ENCODE results near the gene LMBR1. TPM values are rescaled to one million over a fixed set of nuclear protein-coding genes. Genes with fewer than 3 reads are reported as not detected.

LMBR1 gene
- total RNA-seq, 1 donor from 2014 or later = 235 TPM

DNA sequence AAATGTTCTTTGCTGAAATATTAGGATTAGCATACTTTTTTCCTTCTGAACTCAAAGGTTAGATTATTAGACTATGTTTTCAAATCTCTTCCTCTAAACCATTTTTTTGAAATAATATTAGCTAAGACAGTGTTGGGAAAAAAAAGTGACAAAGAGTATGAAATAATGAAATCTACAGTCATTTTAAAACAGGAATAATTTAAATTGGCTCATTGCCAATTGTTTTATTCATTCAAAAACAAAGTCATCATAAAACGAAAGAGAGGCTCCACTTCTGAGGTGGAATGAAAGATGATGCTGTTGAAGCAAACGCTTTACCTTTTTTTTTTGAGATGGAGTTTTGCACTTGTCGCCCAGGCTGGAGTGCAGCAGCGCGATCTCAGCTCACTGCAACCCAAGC is 201.2 kb downstream of the LMBR1 start:
- DNase-seq = no peak

DNA sequence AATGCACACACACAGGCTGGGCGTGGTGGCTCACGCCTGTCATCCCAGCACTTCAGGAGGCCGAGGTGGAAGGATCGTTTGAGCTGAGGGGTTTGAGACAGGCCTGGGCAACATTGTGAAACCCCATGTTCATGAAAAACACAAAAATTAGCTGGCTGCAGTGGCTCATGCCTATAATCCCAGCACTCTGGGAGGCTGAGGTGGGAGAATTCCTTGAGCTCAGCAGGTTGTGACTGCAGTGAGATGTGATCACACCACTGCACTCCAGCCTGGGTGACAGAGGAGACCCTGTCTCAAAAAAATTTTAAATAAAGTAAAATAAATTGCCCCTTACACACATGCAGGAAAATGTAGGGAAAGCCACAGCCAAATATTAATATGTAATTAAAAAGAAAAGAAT is 208.3 kb downstream of the LMBR1 start:
- no peak for DNase-seq

- DNase-seq = no peak
These were observed 208.7 kb downstream of the LMBR1 start for GRCh38 chr7:156684251-156684650.

DNA sequence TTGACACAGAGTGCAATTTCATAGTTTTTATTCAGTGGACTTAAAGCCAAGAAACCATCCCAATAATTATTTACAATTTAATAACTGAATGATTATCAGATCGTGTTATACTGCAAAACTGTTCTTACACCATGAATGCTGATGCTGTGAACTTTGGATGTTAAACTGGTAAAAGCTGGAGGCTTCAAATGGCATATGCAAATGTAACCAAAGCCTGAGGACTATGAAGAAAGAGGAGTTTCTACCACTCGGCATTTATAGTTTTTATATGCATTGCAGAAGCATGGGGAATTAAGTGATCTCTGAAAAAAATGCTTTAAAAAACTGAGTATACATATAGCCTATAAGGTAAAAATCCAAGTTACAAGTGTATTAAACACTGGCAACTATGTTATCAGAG is 210.1 kb downstream of the LMBR1 start:
- DNase-seq = no peak

DNA sequence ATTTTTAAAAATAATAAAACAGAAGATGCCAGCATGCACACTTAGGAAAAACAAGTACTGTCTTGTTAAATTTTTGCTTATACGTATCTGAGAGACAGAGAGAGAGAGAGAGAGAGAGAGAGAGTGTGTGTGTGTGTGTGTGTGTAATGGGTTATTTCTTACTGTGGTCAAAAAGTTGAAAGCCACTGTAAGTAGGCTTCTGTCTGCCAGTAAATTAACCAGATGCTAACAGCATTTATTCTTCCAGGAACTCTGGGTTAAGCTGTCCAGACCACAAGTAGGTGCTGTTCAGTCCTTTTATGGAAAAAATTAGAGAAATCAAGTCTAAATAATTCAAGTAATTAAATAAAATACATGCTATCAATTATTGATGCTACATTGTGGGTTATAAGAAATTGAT is 212.7 kb downstream of the LMBR1 start:
- DNase-seq = no peak

DNA sequence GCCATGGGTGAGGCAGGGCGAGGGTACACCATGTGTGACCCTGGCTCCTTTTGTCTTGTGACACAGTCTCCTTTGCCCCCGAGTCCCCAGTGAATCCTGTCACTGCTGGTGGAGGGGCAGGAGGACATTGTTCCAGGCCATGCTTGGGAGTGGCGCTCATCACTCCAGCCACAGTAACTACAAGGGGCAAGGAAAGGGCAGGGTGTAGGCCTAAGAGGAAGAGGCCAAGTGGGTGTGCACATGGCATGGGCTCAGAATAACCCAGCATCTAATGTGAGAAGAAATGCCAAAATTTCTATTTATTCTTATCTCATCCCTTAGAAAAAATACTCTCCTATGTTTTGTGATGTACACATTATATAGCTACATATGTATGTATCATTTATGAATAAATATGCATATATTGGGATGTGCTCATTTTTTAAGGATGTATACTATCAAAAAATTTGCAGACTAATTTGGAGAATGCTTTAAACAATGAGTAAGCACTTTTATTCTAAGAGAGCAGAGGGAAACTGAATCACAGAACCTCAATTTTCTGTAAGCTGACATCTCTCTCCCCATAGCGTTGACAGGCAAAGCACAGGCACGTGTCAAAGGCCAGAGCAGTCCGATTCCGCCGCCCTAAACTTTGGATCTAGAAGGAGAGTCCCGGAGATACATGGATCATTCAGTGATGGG is 215.5 kb downstream of the LMBR1 start:
- no peak for DNase-seq

GRCh38 chr7:156676263-156676662 is 216.7 kb downstream of the LMBR1 start:
- DNase-seq = no peak

GRCh38 chr7:156675721-156676120 is 217.3 kb downstream of the LMBR1 start:
- DNase-seq = no peak

- no peak for DNase-seq
These were observed 219.1 kb downstream of the LMBR1 start for GRCh38 chr7:156673902-156674301.

DNA sequence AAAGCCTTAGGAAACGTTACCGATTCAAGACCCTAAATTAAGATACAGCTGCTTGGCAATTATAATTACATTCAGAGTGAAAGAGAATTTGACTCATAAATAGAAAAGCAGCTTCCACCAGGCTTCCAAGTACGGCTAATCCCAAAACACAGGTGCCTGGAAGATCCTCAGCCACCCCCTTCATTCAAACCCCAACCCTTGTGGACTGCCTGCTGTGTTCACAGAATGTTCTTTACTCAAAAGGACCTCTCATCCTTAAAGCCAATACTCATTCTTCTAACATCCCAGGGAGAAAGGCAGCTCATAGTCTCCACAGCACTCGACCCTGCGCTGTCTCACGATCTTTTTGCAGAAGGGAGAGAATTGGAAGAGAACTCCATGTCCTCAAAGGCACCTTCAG is 219.5 kb downstream of the LMBR1 start:
- DNase-seq = no peak

- DNase-seq = no peak
These were observed 223.8 kb downstream of the LMBR1 start for GRCh38 chr7:156669035-156669828.

GRCh38 chr7:156668130-156668741 is 224.7 kb downstream of the LMBR1 start:
- DNase-seq = no peak

DNA sequence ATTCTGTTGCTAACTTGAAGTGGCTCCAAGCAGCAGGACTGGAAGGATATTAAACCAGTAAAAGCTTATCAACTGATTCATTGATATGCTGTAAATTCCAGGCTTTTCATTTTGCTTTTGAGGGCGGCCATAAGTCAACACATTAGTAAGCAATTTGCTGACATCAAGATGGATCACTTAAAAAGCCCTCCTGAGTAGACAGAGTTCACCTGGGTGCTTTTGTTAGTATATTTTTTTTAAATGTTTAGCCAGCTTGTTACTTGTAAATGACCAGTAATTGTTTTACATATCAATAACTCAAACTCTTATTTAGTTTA is 225.9 kb downstream of the LMBR1 start:
- no peak for DNase-seq

GRCh38 chr7:156666368-156667109 is 226.4 kb downstream of the LMBR1 start:
- DNase-seq = no peak

DNA sequence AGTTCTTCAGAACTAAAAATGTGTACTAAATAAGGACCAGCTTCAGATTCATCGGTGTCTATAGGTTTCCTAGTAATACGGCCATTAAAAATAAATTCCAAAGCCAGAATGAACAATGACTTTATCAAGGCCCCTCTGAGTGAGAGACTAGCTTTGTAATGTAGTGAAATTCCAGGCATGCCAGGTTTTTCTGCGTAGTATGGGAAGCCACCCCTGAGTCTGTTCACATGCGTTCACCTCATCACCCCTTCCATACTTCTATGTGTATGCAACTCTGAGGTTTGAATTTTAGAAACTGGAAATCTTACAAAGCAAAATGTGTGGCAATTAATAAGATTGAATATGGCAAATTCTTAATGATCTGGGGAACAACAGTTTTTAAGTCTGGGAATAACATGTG is 227.9 kb downstream of the LMBR1 start:
- no peak for DNase-seq

DNA sequence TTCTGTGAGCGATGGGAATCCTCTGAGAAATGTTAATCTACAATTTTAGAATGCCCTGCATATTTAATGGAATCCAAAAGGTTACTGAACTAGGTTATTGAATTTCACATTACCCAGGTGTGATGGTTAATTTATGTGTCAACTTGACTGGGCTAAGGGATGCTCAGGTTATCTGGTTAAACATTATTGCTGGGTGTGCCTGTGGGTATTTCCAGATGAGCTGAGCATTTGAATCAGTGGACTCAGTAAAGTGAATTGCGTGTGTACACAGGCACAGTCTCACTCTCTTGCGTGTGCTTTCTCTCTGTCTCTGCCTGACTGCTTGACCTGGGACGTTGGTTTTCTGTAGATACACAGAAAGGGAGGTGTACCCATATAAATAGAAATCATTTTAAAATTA is 230.7 kb downstream of the LMBR1 start:
- no peak for DNase-seq

DNA sequence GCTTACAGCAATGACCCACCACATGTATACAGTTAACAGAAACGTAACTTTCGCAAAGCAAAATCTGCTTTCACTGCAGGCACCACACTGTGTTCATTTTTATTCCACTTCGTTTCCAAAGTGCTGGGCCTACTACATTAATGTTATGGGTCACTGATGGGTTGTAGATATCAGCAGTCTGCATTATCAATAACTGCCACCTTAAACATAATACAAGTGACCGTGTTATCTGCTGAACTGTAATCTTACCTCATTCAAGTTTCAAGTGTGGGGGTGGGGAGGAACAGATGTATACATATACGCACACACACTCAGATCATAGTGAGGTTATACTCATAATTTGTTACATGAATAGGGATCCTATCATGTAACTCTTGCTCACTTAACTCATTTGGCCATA is 231.3 kb downstream of the LMBR1 start:
- DNase-seq = no peak

- no peak for DNase-seq
These were observed 233.0 kb downstream of the LMBR1 start for GRCh38 chr7:156659961-156660360.

- no peak for DNase-seq
These were observed 233.8 kb downstream of the LMBR1 start for GRCh38 chr7:156659203-156659602.

DNA sequence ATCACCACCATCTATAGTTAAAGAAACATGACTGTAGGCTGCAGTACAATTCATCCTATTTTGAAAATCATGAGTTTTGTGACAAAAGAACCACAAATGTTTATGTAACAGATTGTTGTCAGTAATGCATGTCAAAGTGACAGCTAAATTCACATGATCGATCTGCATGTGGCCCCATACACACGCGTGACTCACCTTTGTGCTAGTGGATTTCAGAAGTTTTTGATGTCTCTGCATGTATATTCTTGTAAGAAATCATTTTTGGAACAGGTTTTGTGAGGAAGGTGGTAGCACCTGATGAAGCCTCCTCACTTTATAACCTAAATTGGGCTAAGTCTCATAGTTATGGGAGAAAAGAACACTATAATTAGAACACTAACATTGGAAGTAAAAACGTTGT is 235.3 kb downstream of the LMBR1 start:
- DNase-seq = no peak

- no peak for DNase-seq
These were observed 236.4 kb downstream of the LMBR1 start for GRCh38 chr7:156656598-156656997.

DNA sequence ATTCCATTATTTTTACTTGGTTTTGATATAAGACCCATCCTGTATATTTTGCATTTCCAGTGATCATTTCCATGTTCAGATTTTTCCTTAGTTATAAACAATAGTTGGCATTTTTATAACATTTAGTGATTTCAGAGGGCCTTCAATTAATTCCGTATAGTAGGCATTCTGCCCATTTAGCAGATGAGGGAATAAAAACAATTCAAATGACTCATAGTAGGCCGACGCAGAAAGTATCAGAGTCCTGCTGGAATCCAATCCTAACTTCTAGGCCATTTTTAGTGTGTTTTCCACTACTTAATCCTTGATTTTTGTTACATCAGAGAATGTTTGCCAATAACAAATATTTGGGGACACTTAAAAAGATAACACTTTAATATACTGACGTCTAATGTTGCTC is 237.0 kb downstream of the LMBR1 start:
- no peak for DNase-seq

- no peak for DNase-seq
These were observed 237.7 kb downstream of the LMBR1 start for GRCh38 chr7:156655251-156655650.
